ENCODE measurements around the gene RHOBTB3.
"Not testable (repeated sequence)": the region's sequence is repeated elsewhere in the genome, so short reads cannot be mapped to it uniquely, and the experiment has no call there.

Gene RHOBTB3

DNA sequence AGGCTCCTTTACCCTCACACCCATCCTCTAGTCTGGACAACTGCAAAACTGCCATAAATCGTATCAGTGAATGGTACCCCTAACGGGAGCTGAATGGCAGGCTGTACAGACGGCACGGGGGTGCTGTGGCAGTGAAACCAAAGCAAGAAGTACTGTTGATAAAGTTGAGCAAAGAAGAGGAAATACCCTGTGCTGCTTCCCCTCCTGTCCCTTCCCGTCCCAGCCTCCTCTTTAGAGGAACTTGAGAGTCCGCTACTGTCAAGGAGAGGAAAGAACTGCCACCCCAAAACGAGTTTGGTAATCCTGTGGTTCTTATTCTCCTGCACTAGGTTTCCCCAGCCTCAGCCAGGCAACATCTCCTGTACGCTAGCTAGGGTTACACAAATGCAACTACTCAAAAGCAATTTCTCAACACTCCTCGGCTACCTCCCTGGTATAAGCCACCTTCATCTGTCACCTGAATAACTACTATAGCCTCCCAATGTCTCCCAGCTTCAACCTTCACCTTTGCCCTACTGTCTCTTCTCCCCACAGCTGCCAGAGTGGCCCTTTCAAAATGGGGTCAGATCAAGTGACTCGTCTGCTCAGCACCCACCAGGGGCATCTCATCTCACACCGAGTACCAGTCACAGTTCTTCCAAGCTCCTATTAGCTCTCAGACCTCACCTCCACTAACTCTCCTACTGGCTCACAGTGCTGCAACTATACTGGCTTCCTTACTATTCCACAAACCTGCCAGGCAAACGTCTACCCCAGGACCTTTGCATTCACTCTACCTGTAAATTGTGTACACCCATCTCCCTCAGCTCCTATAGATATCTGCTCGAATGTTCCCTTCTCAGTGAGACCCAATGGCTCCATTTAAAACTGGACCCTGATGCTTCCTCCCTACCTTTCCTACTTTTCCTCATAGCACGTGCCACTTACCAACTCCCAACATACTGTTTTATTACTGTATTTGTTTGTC lies 87.3 kb downstream of the RHOBTB3 start:
- DNase-seq (ENCODE audit: low read depth, low spot score) = no peak

GRCh38 chr5:95821110-95822021 lies 90.2 kb downstream of the RHOBTB3 start:
- DNase-seq (ENCODE audit: low read depth, low spot score) = no peak

GRCh38 chr5:95822043-95822541 lies 91.0 kb downstream of the RHOBTB3 start:
- DNase-seq (ENCODE audit: low read depth, low spot score) = no peak

- peak; percentile 30 for DNase-seq (ENCODE audit: low read depth, low spot score)
Measured at GRCh38 chr5:95822542-95823181, 91.5 kb downstream of the RHOBTB3 start, which contains the start of gene GLRX. Gene GLRX, minus strand, starts transcription at chr5:95822726. Its CDS starts 64 bp downstream, at chr5:95822662.

DNA sequence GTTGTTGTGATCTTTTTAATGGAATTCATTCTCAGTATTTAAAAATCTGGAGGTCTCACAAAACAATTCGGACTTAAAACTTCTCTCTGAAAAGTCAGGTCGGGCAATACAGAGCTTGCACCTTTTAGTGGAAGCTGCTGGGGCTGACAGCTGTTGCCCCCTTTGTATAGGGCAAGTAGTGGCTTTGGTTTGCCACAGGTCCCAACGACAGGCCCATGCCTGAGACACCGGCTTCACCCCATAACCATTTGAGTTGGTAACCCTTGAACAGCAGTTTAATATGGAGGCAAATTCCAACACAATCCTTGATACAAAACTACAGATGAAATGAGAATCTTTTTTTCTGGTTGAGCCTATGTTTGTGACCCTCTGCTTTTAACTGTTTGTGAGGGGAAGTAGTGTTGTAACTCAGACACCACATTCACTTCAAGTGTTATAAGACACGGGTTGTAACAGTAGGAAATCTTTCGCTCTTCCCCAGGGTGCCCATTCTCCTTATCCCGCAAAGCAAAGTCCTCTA lies 92.1 kb downstream of the RHOBTB3 start:
- DNase-seq (ENCODE audit: low read depth, low spot score) = no peak

DNA sequence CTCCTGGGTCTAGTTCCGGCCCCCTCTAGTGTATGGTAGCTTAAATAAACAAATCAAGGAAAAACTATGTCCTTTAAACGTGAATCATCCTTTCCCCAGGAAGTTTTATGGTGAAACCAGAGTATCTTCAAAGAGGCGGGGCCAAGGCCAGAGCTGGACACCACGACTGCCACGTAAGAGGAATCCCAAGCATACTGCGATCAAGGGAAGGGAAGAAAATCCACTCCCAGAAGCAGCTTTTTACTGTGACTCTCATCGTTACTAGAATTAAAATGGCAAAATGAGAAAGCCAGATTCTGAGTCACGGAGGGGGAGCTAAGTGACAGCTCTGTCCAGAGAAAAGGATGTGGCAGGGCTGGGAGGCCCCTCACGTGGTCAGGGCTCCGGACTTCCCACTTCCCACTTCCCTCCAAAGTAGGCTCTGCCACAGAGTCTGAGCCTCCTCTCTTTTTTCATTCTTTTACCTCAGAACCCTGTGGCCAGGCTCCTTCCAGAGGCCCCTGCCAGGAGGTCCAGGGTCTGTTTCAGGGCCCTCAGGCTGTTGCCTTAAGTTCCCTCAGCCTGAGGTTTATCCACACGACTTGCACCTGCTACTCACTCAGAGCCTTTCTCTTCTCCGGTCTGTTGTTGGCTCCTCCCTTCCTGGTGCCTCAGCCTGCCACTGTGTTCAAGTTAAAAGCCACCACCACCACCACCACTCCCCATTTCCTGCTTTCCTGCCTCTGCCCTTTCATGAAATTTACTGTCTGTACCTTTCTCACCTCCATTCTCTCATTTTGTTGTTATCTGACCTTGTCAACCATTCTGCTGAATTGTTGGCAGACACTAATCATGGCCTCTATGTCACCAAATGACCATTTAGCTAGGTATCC lies 92.8 kb downstream of the RHOBTB3 start:
- DNase-seq (ENCODE audit: low read depth, low spot score) = peak; percentile 38

GRCh38 chr5:95824747-95825146 lies 93.6 kb downstream of the RHOBTB3 start:
- no peak for DNase-seq (ENCODE audit: low read depth, low spot score)

DNA sequence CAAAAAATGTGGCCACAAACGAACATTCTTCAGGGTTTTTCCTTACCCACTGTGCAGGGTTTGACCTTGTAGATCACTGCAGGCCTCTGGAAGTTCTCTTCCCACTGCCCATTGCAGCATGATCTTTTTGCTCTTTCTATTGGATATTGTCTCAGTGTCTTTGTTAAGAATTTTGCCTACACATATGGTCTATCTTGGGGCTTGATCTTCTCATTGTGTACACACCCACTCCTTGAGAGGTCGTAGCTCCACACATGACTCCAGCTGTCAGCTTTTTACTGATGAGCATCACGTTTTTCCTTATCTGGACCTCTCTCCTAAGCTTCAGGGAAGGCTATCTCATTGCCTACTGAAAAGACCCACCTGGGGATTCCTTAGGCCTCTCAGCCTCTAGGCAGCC lies 94.4 kb downstream of the RHOBTB3 start:
- DNase-seq (ENCODE audit: low read depth, low spot score) = no peak

- no peak for DNase-seq (ENCODE audit: low read depth, low spot score)
Measured at GRCh38 chr5:95826949-95827891, 96.1 kb downstream of the RHOBTB3 start.

GRCh38 chr5:95827892-95828246 lies 96.7 kb downstream of the RHOBTB3 start:
- DNase-seq (ENCODE audit: low read depth, low spot score) = no peak

- DNase-seq (ENCODE audit: low read depth, low spot score) = no peak
Measured at GRCh38 chr5:95830226-95830625, 99.1 kb downstream of the RHOBTB3 start.

GRCh38 chr5:95832664-95833063 lies 101.5 kb downstream of the RHOBTB3 start:
- no peak for DNase-seq (ENCODE audit: low read depth, low spot score)

- DNase-seq (ENCODE audit: low read depth, low spot score) = no peak
Measured at GRCh38 chr5:95835682-95836385, 104.7 kb downstream of the RHOBTB3 start.

DNA sequence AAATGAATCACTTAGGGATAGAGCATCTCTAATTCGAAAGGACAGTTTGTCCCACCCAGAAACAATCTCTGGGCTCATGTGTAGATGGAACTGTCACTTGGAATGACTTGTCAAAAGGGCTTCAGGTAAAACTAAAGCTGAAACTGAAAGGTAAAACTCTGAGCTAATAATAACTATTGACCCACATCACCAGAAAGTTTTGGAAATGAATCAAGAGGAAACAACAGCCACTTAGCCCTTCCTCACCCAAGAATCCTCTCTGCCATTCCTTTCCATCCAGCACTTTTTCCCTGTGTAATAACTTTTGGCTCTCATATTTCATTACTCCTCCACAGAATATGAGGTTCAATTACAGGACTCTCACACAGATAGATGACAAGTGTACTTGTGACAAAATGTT lies 105.4 kb downstream of the RHOBTB3 start:
- DNase-seq (ENCODE audit: low read depth, low spot score) = no peak

DNA sequence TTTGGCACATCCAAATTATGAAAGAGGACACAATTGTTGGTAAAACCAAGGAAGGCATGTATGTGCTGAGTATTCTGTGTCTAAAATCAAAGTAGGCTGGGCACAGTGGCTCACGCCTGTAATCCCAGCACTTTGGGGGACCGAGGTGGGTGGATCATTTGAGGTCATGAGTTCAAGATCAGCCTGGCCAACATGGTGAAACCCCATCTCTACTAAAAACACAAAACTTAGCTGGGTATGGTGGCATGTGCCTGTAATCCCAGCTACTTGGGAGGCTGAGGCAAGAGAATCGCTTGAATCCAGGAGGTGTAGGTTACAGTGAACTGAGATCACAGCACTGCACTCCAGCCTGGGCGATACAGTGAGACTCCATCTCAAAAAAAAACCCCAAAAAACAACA lies 105.8 kb downstream of the RHOBTB3 start:
- not testable (repeated sequence) for DNase-seq (ENCODE audit: low read depth, low spot score)

DNA sequence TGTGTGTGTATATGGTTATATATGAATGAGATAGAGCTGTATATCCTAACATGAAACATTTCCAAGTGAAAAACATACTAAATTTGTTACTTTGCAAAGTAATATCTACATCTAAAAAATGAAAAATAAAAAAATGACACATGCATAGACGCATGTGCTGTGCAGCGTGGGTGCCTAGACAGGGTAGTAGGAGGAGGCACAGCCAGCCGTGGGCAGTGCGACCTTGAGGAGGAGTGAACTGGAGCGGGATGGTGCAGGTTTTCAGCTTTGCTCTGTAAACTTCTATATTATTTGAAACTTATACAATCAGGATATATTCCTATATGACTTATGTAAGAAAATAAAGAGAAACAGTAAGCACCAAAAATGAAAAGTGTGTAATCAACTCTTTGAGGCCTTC lies 106.4 kb downstream of the RHOBTB3 start:
- no peak for DNase-seq (ENCODE audit: low read depth, low spot score)

DNA sequence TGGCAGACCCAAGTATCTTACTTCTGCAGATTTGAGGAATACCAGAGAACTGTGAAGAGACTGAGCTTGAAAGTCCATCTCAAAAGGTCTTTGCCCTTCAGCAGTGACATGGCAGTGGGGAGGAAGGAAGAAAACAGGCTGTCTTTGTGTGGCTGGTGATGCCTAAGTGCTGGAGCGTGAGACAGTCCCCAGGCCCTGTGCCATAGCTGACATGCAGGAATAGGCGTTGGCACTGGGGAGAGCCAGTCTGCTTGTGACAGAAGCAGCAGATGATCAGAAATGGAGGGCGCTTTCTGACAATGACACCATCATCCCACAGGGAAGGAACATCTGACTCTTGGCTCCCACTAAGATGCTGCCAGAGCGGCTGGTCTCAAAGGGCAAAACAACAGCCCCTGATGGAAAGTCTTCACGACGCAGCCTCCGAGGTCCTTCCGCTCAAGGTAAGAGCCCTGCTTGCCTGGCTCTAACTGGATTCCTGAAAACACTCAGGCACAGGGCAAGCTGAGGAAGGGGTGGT lies 106.9 kb downstream of the RHOBTB3 start:
- DNase-seq (ENCODE audit: low read depth, low spot score) = no peak

- no peak for DNase-seq (ENCODE audit: low read depth, low spot score)
Measured at GRCh38 chr5:95838556-95838955, 107.4 kb downstream of the RHOBTB3 start.
